NB4 (cell line): ENCODE results near the gene GALC.

Source experiments
- CTCF ChIP-seq: IDR thresholded peaks from one replicate; pipeline ENCODE4 v1.5.1; 2012; ENCODE audit warnings: low read depth, low read length
- MYC ChIP-seq: IDR thresholded peaks from 2 replicates; pipeline ENCODE4 v1.6.1; 2011; ENCODE audit warnings: low read depth, low read length
- POLR2A ChIP-seq: IDR thresholded peaks from 2 replicates; pipeline ENCODE4 v1.6.1; 2011; ENCODE audit warnings: mild to moderate bottlenecking; ENCODE audit not compliant: insufficient read length; ENCODE audit errors: extremely low read depth

GRCh38 chr14:87992718-87993628 lies at the start of gene GALC:
- TF ChIP-seq CTCF (no peak), MYC (no peak), POLR2A (no peak)
